Hepatocyte (in vitro differentiated cells): ENCODE data around the gene KBTBD6.

Source experiments
- EZH2 ChIP-seq: fragments of 200-600 bp; sonication (generic); IDR thresholded peaks from 2 replicates; pipeline ENCODE4 v1.6.1; 2016; ENCODE audit warnings: antibody characterized with exemption, mild to moderate bottlenecking, borderline replicate concordance
- TF ChIP-seq, protein P1 (sequence below): fragments of 200-600 bp; sonication (generic); IDR thresholded peaks from 2 replicates; pipeline ENCODE4 v1.5.1; 2016; ENCODE audit warnings: antibody characterized with exemption, mild to moderate bottlenecking; ENCODE audit not compliant: poor library complexity

- TF ChIP-seq, protein P1, sequence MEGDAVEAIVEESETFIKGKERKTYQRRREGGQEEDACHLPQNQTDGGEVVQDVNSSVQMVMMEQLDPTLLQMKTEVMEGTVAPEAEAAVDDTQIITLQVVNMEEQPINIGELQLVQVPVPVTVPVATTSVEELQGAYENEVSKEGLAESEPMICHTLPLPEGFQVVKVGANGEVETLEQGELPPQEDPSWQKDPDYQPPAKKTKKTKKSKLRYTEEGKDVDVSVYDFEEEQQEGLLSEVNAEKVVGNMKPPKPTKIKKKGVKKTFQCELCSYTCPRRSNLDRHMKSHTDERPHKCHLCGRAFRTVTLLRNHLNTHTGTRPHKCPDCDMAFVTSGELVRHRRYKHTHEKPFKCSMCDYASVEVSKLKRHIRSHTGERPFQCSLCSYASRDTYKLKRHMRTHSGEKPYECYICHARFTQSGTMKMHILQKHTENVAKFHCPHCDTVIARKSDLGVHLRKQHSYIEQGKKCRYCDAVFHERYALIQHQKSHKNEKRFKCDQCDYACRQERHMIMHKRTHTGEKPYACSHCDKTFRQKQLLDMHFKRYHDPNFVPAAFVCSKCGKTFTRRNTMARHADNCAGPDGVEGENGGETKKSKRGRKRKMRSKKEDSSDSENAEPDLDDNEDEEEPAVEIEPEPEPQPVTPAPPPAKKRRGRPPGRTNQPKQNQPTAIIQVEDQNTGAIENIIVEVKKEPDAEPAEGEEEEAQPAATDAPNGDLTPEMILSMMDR = no peak
- no peak for TF ChIP-seq EZH2
Measured at GRCh38 chr13:41107584-41108014, 25.0 kb downstream of the KBTBD6 start.
